Natural killer cell (primary cell): ENCODE results near the gene SKI. TPM values are rescaled to one million over a fixed set of nuclear protein-coding genes. Genes with fewer than 3 reads are reported as not detected.

Experiments
- ATAC-seq, 3 donors: fragments of 150-1000 bp in 2 of 3; fragments of 200-7000 bp in 1 of 3; cut with Tn5 transposase; 1 replicate in 1 of 3; 2 replicates in 2 of 3; pipeline ENCODE4 v1.10.0; 2021; ENCODE audit warnings: mild to moderate bottlenecking in 2 of 3, moderate library complexity in 2 of 3
- DNase-seq, 2 donors: peaks; one replicate each; pipeline versions ENCODE4 v3.0.0 to v3.0.0-alpha.2; 2013 to 2021; ENCODE audit warnings: mixed read lengths in 1 of 2
- H3K27ac ChIP-seq: one replicate; pipeline ENCODE4 v1.5.1; 2013; ENCODE audit warnings: mild to moderate bottlenecking, low read length
- H3K27me3 ChIP-seq: one replicate; pipeline ENCODE4 v1.6.1; 2013; ENCODE audit warnings: low read length; ENCODE audit not compliant: control insufficient read depth, insufficient read depth
- H3K36me3 ChIP-seq: one replicate; pipeline ENCODE4 v1.6.1; 2013; ENCODE audit warnings: low read length; ENCODE audit not compliant: control insufficient read depth, insufficient read depth
- H3K4me1 ChIP-seq: one replicate; pipeline ENCODE4 v1.6.1; 2013; ENCODE audit warnings: low read length; ENCODE audit not compliant: control insufficient read depth, insufficient read depth
- H3K4me3 ChIP-seq: one replicate; pipeline ENCODE4 v1.5.1; 2013; ENCODE audit warnings: low read length
- H3K9me3 ChIP-seq: one replicate; pipeline ENCODE4 v1.6.1; 2013; ENCODE audit warnings: low read length; ENCODE audit not compliant: control insufficient read depth, insufficient read depth
- H3K27ac Mint-ChIP-seq, 2 donors: one replicate each; pipeline ENCODE4 v1.8.0; 2022; ENCODE audit warnings: mild to moderate bottlenecking in 2 of 2, mixed read lengths in 2 of 2, moderate library complexity in 1 of 2
- H3K27me3 Mint-ChIP-seq, 2 donors: one replicate each; pipeline ENCODE4 v1.8.0; 2022; ENCODE audit warnings: low read depth in 2 of 2, mixed read lengths in 2 of 2
- H3K36me3 Mint-ChIP-seq: one replicate; pipeline ENCODE4 v1.8.0; 2022; ENCODE audit warnings: mixed read lengths
- H3K4me1 Mint-ChIP-seq, 2 donors: one replicate each; pipeline ENCODE4 v1.8.0; 2022; ENCODE audit warnings: mixed read lengths in 2 of 2
- H3K4me3 Mint-ChIP-seq: one replicate; pipeline ENCODE4 v1.8.0; 2022; ENCODE audit warnings: mild to moderate bottlenecking, moderate library complexity, mixed read lengths
- H3K9me3 Mint-ChIP-seq, 2 donors: one replicate each; pipeline ENCODE4 v1.8.0; 2022; ENCODE audit warnings: mixed read lengths in 2 of 2
- WGBS: methylation state at CpG from one replicate; pipeline ENCODE4 v1.1.7; 2013; ENCODE audit warnings: missing lambda C conversion rate; ENCODE audit not compliant: insufficient coverage; 5-methylcytosine and 5-hydroxymethylcytosine counted together
- intact Hi-C: fragments of 100-400 bp; cut with micrococcal nuclease; formaldehyde crosslinking; loops from one replicate; pipeline ENCODE4 v1.14.2; 2022
- total RNA-seq, 4 donors: library from RNA; stranded (reverse); fragments of 120-200 nt in 1 of 4; gene quantifications; one replicate each; pipeline versions ENCODE4 v1.2.3 to v1.2.4, GENCODE V29; 2013 to 2022
- TF ChIP-seq, protein P1 (sequence below): fragments of 200-600 bp; IDR thresholded peaks from one replicate; pipeline ENCODE4 v1.8.0; 2022; ENCODE audit warnings: antibody characterized with exemption

Gene SKI
- total RNA-seq, 3 donors from 2014 or later (not counting 1 experiment from before 2014, with no cell fraction given): 96.9 to 145 (median 140) TPM

DNA sequence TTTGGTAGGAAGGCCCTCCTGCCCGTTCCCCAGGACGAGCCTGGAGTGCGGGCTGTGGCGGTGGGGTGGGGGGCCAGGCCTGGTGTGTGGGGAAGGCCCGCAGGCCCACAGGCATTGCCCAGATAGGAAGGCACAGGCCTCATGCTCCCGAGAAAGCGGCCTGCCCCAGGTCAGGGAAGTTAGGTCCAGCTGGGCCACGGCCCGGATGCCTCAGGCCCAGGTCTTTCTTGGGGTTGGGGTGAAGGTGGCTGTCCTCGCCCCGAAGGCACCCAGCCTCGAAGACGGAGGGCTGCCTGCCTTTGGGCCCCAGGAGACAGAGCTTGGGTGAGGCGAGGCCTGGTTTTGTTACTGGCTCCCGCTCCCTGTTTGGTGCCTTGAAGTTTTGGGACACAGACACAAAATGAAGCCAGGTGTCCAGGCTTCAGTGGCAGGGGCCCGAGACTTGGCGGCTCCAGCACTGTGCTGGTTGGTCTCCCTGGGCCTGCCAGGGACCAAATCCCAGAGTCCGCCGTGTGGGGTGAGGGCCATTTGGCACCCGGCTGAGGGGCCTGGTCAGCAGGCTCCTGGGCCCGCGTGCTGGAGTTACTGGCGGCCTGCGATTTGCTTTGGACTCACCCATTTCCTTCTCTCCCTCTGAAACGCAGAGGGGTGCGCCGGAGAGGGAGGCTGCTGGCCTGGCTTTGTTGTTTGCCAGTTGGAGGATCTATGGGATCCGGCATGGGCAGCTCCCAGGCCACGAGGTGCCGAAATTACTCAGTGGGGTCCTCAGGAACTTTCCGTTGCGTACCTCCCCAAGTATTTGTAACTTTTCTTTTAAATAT, 2.0 kb downstream of the SKI start:
- Histone ChIP-seq H3K4me1 (peaks cover 72% of the 10 kb centered on the region), H3K9me3 (no peaks in the 10 kb centered on the region), H3K27ac (peak overlapping the region; percentile 70), H3K4me3 (peak overlapping the region; percentile 58), H3K27me3 (no peaks in the 10 kb centered on the region), H3K36me3 (no peaks in the 10 kb centered on the region)
- DNase-seq: peak in 1 of 2 donors; percentile 41
- no peaks in the 10 kb centered on the region for H3K36me3 Mint-ChIP-seq
- TF ChIP-seq, protein P1, sequence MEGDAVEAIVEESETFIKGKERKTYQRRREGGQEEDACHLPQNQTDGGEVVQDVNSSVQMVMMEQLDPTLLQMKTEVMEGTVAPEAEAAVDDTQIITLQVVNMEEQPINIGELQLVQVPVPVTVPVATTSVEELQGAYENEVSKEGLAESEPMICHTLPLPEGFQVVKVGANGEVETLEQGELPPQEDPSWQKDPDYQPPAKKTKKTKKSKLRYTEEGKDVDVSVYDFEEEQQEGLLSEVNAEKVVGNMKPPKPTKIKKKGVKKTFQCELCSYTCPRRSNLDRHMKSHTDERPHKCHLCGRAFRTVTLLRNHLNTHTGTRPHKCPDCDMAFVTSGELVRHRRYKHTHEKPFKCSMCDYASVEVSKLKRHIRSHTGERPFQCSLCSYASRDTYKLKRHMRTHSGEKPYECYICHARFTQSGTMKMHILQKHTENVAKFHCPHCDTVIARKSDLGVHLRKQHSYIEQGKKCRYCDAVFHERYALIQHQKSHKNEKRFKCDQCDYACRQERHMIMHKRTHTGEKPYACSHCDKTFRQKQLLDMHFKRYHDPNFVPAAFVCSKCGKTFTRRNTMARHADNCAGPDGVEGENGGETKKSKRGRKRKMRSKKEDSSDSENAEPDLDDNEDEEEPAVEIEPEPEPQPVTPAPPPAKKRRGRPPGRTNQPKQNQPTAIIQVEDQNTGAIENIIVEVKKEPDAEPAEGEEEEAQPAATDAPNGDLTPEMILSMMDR: no peak
- peak overlapping the region; percentile 93 for H3K4me3 Mint-ChIP-seq
- intact Hi-C loops: loop anchor here (1.0 to 5.0 kb wide), 2 partner anchors 25 to 33 kb away; no protein-coding TSS in a partner anchor
- peaks cover 0 to 2% of the 10 kb centered on the region in 2 donors for H3K27me3 Mint-ChIP-seq
- no peaks in the 10 kb centered on the region for H3K9me3 Mint-ChIP-seq
- peak overlapping the region; percentile 85 to 97 for H3K27ac Mint-ChIP-seq
- peaks cover 44 to 64% of the 10 kb centered on the region in 2 donors for H3K4me1 Mint-ChIP-seq
- no peak for ATAC-seq
- 76% methylated on average over 32 of the region's 32 CpGs for WGBS

DNA sequence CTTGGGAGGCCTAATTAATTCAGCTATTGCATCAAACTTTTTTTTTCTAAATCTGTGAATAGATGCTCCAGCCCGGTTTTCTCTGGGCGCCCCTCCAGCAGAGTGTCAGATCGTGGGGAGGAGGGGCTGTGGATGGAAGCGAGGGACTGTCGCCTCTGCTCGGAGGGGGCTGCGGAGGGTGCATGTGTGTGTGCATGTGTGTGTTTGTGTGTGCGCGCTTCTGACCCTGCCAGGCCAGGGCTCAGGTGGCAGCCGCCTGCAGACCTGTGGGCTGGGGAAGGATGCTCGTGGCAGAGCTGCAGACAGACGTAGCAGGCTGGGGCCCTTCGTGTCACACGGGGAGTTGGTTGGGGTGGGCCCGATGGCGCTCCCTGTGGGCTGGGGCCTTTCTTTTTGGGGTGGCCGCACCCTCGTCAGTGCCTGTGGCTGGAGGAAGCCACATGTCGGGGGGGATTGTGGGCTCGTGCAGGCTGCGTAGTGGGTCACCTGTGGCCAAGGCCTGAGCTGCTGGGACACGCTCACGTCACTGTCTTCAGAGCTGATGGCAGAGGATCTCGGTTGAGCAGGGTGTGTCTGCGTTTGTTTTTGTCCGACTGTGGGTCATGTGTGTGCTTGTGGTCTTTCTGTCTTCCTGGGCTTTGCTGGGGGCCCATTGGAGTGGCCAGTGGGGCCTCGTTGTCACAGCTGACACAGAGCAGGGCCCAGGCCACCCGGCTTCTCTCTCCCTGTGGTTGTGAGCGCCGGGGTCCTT, 2.8 kb downstream of the SKI start:
- peaks cover 80% of the 10 kb centered on the region for H3K4me1 ChIP-seq
- Mint-ChIP-seq H3K9me3 (no peaks in the 10 kb centered on the region), H3K27ac (peak overlapping the region; percentile 82 to 97), H3K27me3 (peaks cover 0 to 2% of the 10 kb centered on the region in 2 donors), H3K4me1 (peaks cover 52 to 72% of the 10 kb centered on the region in 2 donors), H3K4me3 (peak overlapping the region; percentile 93), H3K36me3 (no peaks in the 10 kb centered on the region)
- ATAC-seq (peak; percentile 1 to 37 (median 18)), DNase-seq (peak; percentile 59 to 81)
- WGBS: 32% methylated on average over 30 of the region's 30 CpGs
- TF ChIP-seq, protein P1: no peak
- peak overlapping the region; percentile 58 for H3K4me3 ChIP-seq
- intact Hi-C loops: loop anchor here (5.0 kb wide), 1 partner anchor 34 kb away; no protein-coding TSS in a partner anchor
- peak overlapping the region; percentile 70 for H3K27ac ChIP-seq
- no peaks in the 10 kb centered on the region for H3K27me3 ChIP-seq
- no peaks in the 10 kb centered on the region for H3K9me3 ChIP-seq
- H3K36me3 ChIP-seq: no peaks in the 10 kb centered on the region

DNA sequence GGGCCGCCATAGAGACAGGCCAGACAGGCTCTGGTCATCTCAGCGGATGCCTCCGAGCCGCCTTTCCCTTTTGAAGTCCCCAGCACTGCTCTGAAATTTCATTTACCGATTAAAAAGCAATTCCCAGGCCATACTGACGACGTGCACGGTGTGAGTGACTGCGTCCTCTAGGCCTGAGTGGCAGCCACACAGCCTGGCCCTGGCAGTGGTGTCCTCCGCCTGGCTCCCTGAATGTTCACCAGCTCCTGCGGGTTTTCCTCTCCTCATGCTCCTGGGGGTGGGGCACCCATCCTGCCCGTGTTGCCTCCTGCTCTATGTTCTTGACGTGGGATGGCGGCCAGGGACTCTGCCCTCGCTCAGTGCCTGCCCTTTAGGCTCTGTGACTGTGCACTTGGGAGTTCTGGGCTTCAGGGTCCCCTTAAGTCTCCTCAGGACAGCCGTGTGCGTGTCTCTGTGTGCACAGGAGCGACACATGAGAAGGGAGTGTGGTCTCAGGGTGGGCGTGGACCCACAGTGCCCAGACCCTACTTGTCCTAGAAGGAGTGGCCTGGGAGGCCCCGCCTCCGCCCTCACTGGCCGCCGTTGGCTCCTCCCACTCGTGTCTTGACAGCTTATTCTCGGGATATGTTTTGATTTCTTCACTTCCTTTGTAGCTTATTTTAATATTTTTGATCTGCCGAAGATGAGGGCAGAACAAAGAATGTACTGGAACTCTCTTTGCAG, 3.6 kb downstream of the SKI start:
- H3K4me1 ChIP-seq: peaks cover 82% of the 10 kb centered on the region
- WGBS: 66% methylated on average over 26 of the region's 26 CpGs
- no peak overlapping the region for H3K4me3 ChIP-seq
- H3K4me1 Mint-ChIP-seq: peaks cover 55 to 69% of the 10 kb centered on the region in 2 donors
- H3K9me3 ChIP-seq: no peaks in the 10 kb centered on the region
- H3K27ac ChIP-seq: peak overlapping the region; percentile 70
- no peaks in the 10 kb centered on the region for H3K36me3 ChIP-seq
- TF ChIP-seq, protein P1: no peak
- H3K36me3 Mint-ChIP-seq: no peaks in the 10 kb centered on the region
- peak overlapping the region; percentile 82 to 97 for H3K27ac Mint-ChIP-seq
- H3K27me3 ChIP-seq: no peaks in the 10 kb centered on the region
- ATAC-seq (no peak), DNase-seq (peak in 1 of 2 donors; percentile 84)
- peak overlapping the region; percentile 93 for H3K4me3 Mint-ChIP-seq
- intact Hi-C loops: loop anchor here (5.0 kb wide), 1 partner anchor 34 kb away; no protein-coding TSS in a partner anchor
- H3K9me3 Mint-ChIP-seq: no peaks in the 10 kb centered on the region
- H3K27me3 Mint-ChIP-seq: no peaks in the 10 kb centered on the region
